K562 (cell line): Measurements from ENCODE around the gene NLRP5.

Source experiments
- ARID1B ChIP-seq: fragments of 450-650 bp; IDR thresholded peaks from 2 replicates; pipeline ENCODE4 v1.6.1; 2016; ENCODE audit warnings: antibody characterized with exemption, mild to moderate bottlenecking, inconsistent platforms
- CTCF ChIP-seq, 3 experiments: IDR thresholded peaks in 2 of 3; conservative IDR thresholded peaks in 1 of 3; 2 replicates each; pipeline ENCODE4 v1.5.1; 2011 to 2012; ENCODE audit warnings: low read length in 3 of 3, mild to moderate bottlenecking in 3 of 3, control low read depth in 2 of 3, improper control_type of control experiment in 1 of 3, inconsistent platforms in 1 of 3, low read depth in 1 of 3, mixed read lengths in 1 of 3, moderate library complexity in 1 of 3; ENCODE audit not compliant: insufficient read depth in 2 of 3
- ELK1 ChIP-seq: sonication (generic); formaldehyde crosslinking; IDR thresholded peaks from 2 replicates; pipeline ENCODE4 v1.8.1; 2022; ENCODE audit warnings: missing genetic modification reagents
- EZH2 ChIP-seq: IDR thresholded peaks from 2 replicates; pipeline ENCODE4 v1.6.1; 2012; ENCODE audit warnings: low read depth, mild to moderate bottlenecking, inconsistent platforms, low read length, borderline replicate concordance
- GTF2F1 ChIP-seq: IDR thresholded peaks from 2 replicates; pipeline ENCODE4 v1.6.1; 2011; ENCODE audit warnings: low read depth, low read length, improper control_type of control experiment
- RAD21 ChIP-seq, 2 experiments: fragments of 250-450 bp in 1 of 2; fragments of 450-650 bp in 1 of 2; sonication (Bioruptor Pico) in 1 of 2; formaldehyde crosslinking in 1 of 2; IDR thresholded peaks in 1 of 2; conservative IDR thresholded peaks in 1 of 2; 2 replicates each; pipeline versions ENCODE4 v1.4.0 to v1.8.0; 2020 to 2022; ENCODE audit warnings: mild to moderate bottlenecking in 2 of 2, moderate library complexity in 1 of 2
- RNF2 ChIP-seq: sonication (generic); IDR thresholded peaks from 2 replicates; pipeline ENCODE4 v1.6.1; 2016
- THRB ChIP-seq: fragments of 450-650 bp; formaldehyde crosslinking; conservative IDR thresholded peaks from 2 replicates; pipeline ENCODE4 v1.4.0; 2022; ENCODE audit warnings: mild to moderate bottlenecking, missing genetic modification characterization
- ZNF253 ChIP-seq: fragments of 250-450 bp; sonication (Bioruptor Pico); conservative IDR thresholded peaks from 2 replicates; pipeline ENCODE4 v1.6.1; 2021; ENCODE audit warnings: mild to moderate bottlenecking
- ZNF408 ChIP-seq: fragments of 250-450 bp; sonication (Bioruptor Pico); IDR thresholded peaks from 2 replicates; pipeline ENCODE4 v1.4.0; 2020; ENCODE audit warnings: low read depth, mild to moderate bottlenecking, moderate library complexity
- ZNF507 ChIP-seq: conservative IDR thresholded peaks from 2 replicates; pipeline ENCODE4 v1.6.1; 2017; ENCODE audit warnings: missing genetic modification characterization, missing compliant biosample characterization

- no peak for TF ChIP-seq RNF2
- TF ChIP-seq ARID1B, result no peak
- TF ChIP-seq ZNF507 (tag), result no peak
- no peak for TF ChIP-seq CTCF (IDR thresholded peaks at IDR 0.05 in 2 of 3, conservative IDR thresholded peaks at IDR 0.05 in 1 of 3; ENCODE audit: insufficient read depth in 2 of 3, low read depth in 1 of 3, low read length in 3 of 3)
- TF ChIP-seq ZNF253 (CRISPR knock-in tag), result no peak
- TF ChIP-seq EZH2, result no peak
- TF ChIP-seq THRB (CRISPR knock-in tag), result no peak
- no peak for TF ChIP-seq ELK1 (CRISPR knock-in tag)
- no peak for TF ChIP-seq RAD21 (CRISPR knock-in tag; conservative IDR thresholded peaks at IDR 0.05 in 1 of 2, IDR thresholded peaks at IDR 0.05 in 1 of 2)
- no peak for TF ChIP-seq ZNF408 (CRISPR knock-in tag)
- no peak for TF ChIP-seq GTF2F1
Observed at GRCh38 chr19:55956431-55956830, 30.1 kb upstream of the NLRP5 start.
